Caki2 (cell line): ENCODE results near the gene FLG2. TPM values are rescaled to one million over a fixed set of nuclear protein-coding genes. Genes with fewer than 3 reads are reported as not detected.

Experiments used
- DNase-seq: peaks from one replicate; pipeline ENCODE4 v3.0.0-alpha.2; 2015; ENCODE audit warnings: low read depth
- in situ Hi-C: cut with HindIII; loops from 2 replicates; pipeline ENCODE4 v1.10.0; 2016; ENCODE audit warnings: low sequenced_read_pairs, low pct_unique_long_range_greater_than_20kb, mixed read lengths
- total RNA-seq: library from RNA; depleted of rRNA; stranded (reverse); fragments of >200 nt; shearing (Covaris generic); gene quantifications from 2 replicates; pipeline ENCODE4 v1.2.3, GENCODE V29; 2014; ENCODE audit warnings: low replicate concordance; rRNA removed

Gene FLG2
- not detected in 2 replicates for total RNA-seq

- no peak for DNase-seq
- in situ Hi-C loops = no loop called here
These were observed at the start of gene FLG2 for GRCh38 chr1:152359906-152360305. TSS of gene FLG2 (minus strand) at chr1:152360006. CDS start at chr1:152358884, 1,122 bp downstream.

GRCh38 chr1:152408664-152409063, 48.9 kb upstream of the FLG2 start:
- in situ Hi-C loops = no loop called here
- no peak for DNase-seq

DNA sequence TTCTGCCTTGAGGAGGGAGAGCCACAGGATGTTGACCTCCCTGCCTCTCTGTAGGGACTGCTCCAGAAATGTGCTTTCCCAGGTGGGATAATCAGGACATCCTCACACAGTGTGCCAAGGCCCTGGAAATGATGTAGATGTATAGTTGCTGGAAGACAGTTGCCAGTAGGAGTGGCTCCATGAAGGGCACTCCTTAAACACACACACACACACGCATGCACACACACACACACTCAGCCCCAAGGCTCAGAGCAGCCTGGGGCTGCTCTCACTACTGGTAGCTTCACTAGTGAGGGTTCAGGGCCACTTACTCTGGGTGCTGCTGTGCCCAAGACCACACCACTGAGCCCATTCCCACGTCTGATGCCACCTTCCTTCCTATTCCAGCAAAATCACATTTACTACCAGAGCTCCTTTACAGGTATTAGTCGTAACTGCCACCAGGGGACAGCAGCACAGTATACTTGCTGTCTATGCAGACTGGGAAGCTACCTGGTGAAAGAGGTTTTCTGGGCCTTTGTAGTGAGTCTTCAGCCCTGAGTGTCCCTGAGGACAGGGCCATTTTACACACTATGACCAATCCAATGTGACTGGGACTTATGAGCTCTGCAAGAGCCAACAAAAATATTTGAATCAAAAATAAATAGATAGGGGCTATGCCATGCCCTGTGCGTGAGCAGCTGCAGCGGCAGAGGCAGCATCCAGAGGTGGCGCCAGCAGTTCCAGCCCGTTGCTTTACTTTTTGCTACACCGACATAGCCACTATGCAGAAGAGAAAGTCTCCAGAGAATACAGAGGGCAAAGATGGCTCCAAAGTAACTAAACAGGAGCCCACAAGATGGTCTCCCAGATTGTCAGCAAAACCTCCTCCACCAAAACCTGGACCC, 39.2 kb upstream of the FLG2 start:
- peak; percentile 29 for DNase-seq
- in situ Hi-C loops = no loop called here

- no peak for DNase-seq
- in situ Hi-C loops = no loop called here
These were observed 37.7 kb upstream of the FLG2 start for GRCh38 chr1:152397474-152397873.

- no peak for DNase-seq
- in situ Hi-C loops = no loop called here
These were observed 34.3 kb upstream of the FLG2 start for GRCh38 chr1:152394151-152394550.

GRCh38 chr1:152392909-152393308, 33.1 kb upstream of the FLG2 start:
- in situ Hi-C loops = no loop called here
- peak; percentile 9 for DNase-seq

GRCh38 chr1:152388889-152389288, 29.1 kb upstream of the FLG2 start:
- no peak for DNase-seq
- in situ Hi-C loops = no loop called here

- in situ Hi-C loops = no loop called here
- no peak for DNase-seq
These were observed 27.1 kb upstream of the FLG2 start for GRCh38 chr1:152386940-152387339.

DNA sequence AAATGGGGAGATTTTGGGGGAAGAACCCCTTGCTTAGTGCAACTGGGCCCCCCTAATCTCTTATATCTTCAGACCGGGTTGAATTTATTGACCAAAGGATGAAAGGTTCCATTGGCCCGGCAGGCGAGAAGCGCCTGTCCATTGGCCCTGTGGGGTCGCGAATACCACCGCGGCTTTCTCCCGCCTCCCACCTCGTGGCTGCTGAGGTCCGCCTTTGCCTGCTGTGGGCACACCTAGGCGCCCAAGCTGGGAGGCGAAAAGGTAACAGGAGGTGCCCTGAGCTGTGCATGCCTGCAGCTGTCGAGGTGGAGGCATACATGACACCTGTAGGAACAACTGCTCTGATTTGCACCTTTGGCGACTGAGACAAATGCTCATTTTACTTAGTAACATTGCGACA, 21.1 kb upstream of the FLG2 start:
- in situ Hi-C loops = no loop called here
- no peak for DNase-seq

- in situ Hi-C loops = no loop called here
- no peak for DNase-seq
These were observed 14.6 kb upstream of the FLG2 start for GRCh38 chr1:152374451-152374850.

GRCh38 chr1:152372672-152373071, 12.9 kb upstream of the FLG2 start:
- in situ Hi-C loops = no loop called here
- DNase-seq = no peak

GRCh38 chr1:152367436-152367835, 7.6 kb upstream of the FLG2 start:
- DNase-seq = no peak
- in situ Hi-C loops = no loop called here

DNA sequence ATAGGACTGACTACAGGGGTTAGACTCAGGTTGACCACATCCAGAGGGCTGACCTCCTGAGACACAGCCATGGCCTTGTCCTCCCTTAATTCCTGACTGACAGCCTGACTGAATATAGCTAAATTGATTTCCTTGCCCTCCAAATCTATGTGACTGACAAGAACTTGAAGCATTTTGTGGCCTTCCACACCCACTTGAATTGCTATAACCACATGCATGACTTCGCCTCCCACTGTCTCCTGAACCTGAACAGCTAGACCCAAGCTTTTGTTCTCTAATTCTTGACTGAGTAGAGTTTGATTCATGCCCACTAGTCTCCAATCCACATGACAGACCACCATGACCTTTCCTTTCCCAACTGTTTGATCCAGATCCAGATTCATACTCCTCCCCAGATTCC, 3.1 kb downstream of the FLG2 start:
- in situ Hi-C loops = no loop called here
- no peak for DNase-seq

DNA sequence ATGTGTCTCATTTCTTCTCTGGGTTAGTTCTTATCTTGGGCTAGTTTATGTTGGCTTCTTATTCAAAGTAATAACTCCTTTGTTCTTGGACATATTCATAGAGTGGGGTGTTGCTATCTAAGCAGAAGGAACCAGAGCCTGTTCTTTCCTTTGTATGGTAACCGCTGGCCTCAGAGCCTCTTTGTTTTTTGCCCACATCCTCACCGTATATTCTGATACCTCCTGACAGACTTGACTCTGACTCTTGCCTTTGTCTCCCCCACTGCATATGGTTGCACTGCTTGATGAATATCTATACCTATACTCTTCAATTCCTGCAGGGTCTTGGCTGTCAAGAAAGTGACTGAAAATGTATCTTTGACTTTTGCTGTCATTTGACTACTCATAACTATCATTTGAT, 10.2 kb downstream of the FLG2 start:
- in situ Hi-C loops = no loop called here
- no peak for DNase-seq

DNA sequence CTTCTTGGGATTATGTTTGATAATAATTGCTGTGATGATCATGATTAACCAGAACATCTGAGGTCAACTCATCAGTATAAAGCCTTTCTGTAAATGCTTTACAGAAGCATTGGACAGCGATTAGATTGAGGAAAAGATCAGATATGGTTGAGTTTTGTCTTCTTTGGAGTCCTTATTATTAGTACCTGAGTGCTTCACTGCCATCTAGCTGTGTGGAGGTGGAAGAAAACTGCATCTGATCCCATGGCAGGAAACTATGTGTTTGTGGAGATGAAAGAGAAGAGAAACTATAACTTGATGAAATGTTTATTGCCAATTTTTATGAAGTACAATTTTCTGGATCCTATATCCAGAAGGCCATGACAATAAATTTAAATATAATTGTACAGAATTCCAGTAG, 11.4 kb downstream of the FLG2 start:
- peak; percentile 10 for DNase-seq
- in situ Hi-C loops = no loop called here

DNA sequence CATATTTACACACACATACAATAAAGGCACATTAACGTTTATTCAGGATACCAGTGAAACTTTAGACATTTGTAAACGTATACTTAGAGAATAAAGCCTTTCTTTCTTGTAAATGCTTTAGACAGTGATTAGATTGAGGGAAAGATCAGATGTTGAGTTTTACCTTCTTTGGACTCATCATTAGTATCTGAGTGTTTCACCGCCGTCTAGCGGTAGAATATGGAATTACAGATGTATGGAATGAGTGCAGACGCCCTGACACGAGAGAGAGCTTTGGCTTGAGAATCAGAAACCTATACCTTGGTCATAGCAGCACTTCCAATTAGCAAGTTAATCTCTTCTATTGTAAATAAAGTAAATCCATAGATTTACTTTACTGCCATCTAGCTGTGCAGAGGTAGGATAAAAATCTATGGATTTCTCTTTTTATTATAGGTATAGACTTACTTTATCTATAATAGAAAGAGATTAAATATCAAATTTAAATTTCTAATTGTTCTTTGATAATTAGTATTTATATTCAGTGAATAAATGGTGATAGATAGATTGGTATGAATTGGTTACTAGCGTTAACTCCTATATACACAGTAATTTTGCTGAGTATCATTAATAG, 12.6 kb downstream of the FLG2 start:
- in situ Hi-C loops = no loop called here
- peak; percentile 35 for DNase-seq

DNA sequence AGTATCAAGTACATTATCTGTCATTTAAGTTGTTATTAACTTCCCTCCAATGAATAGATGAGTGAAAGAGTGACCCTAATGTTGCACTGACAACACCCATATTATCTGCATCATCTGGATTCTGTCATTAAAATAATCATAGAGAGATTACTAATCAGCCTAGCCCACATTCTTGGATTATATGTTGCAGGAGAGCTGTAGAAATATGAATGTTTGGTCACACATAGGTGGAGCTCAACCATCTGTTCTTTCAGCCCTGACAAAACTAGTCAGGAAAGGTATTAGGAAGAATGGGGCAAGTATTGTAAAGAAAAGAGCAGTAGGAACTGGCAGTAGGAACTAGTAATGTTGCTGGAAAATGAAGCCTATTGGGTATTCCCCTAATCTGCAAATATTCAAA, 15.4 kb downstream of the FLG2 start:
- no peak for DNase-seq
- in situ Hi-C loops = no loop called here

GRCh38 chr1:152343006-152343405, 16.8 kb downstream of the FLG2 start:
- in situ Hi-C loops = no loop called here
- no peak for DNase-seq

DNA sequence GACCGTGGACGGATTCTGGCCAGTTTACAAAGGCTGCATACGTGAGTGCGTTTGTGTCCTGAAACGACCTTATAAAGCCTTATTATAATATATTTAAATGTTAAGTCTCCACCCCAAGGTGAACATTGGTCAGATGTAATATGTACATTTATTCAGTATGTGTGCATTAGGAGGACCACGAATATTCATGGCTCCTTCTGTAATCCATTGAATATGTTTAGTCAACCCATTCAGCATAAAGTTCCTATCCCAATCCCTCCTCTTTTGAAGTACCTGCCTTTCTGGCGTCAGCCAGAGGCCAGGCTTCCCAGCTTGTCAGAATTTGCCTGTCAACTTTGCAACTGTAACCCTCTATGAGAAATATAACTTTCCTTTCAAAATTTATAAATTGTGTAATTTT, 24.4 kb downstream of the FLG2 start:
- in situ Hi-C loops = no loop called here
- no peak for DNase-seq
